NCI-H460 (cell line): ENCODE results near the gene ALG14. TPM values are rescaled to one million over a fixed set of nuclear protein-coding genes. Genes with fewer than 3 reads are reported as not detected.

Source experiments
- DNase-seq: peaks from one replicate; pipeline ENCODE4 v3.0.0-alpha.2; 2016; ENCODE audit warnings: low read depth; ENCODE audit errors: extremely low read depth
- total RNA-seq: library from RNA; depleted of rRNA; stranded (reverse); fragments of >200 nt; shearing (Covaris generic); gene quantifications from 2 replicates; pipeline ENCODE4 v1.2.3, GENCODE V29; 2014; rRNA removed

The ALG14 gene
- total RNA-seq, 1 experiment from 2014 or later, result 2.3 TPM

DNA sequence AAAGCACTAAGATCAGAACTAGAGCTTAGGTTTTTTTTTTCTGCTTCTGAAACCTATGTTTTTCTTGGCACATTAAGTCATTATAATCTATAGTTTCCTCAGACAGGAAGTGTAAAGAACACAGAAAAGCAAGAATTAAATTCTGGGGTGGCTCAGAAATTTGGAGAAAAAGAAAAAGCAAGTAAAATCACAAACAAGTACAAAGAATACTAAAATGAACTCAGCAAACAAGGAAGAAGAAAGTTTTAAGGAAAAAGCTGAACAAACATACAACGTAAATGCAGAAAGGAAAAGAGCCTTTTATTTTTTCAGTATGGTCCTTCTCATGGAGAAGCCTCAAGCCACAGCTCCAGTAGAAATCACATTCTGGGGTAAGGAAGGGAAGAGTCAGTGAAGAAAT is 137.3 kb downstream of the ALG14 start:
- no peak for DNase-seq

DNA sequence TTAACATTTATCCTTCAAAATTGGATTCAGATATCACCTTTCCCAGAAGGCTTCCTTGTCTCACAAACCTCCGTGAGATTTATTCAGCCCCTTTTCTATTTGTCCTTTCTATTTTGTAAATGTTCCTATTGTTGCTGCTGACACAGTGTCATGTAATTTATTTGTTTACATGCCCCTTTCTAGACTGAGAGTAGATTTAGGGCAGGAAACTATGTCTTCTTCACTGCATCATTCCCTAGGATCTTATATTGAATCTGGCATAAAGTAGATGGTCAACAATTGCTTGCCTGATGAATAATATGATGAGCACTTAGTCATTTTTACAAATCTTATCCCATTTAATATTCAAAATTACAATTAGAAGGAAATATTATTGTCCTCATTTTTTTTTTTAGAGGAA is 137.7 kb downstream of the ALG14 start:
- DNase-seq, result no peak

DNA sequence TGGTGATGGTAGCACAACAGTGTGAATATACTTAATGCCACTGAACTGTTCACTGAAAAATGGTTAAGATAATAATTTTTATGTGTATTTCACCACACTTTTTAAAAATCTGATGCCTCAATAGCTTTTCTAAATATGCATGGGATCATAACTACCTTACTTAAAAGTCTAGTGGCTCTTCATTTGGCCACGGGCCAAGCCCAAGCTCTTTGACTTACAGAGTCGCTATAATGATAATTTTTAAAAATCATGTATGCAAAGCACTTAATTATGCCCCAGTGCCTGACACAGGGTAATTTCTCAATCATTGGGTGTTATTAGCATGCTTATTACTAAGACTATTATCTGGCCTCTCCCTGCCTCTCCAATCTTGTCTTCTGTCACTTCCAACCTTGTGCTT is 138.2 kb downstream of the ALG14 start:
- DNase-seq, result no peak

- no peak for DNase-seq
These were observed 141.4 kb downstream of the ALG14 start for GRCh38 chr1:94931254-94931841.

DNA sequence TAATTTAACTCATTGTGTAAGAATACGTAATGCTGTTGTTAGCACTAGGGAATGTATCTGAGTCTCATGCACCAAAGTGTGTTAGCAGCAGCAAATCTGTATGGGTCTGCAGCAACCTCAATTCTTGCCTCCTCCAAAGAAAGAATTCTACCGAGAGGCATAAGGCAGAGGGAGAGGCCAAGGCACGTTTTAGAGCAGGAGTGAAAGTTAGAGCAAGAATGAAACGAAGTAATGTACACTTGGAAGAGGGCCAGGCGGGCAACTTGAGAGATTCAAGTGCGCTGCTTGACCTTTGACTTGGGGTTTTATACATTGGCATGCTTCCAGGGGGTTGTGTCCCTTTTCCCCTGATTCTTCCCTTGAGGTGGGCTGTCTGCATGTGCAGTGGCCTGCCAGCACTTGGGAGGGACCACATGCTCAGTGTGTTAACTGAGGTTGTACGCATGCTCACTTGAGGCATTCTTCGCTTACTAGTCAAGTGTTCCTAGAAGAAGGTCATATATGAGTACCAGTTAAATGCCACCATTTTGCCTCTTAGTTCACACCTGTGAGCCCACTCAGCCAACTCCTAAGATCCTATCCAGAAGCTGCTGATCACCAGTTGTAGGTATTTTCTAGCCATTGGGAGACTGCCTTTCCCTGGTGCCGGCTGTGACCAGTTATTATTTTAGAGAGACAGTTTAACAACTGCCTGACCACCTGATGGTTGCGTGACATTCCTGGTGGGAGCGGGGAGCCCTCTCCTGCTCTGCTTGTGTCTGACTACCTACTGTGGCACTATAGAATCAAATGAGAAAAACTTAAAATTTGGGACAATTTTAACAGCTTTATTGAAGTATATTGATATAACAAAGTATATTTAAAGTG is 143.2 kb downstream of the ALG14 start:
- no peak for DNase-seq

DNA sequence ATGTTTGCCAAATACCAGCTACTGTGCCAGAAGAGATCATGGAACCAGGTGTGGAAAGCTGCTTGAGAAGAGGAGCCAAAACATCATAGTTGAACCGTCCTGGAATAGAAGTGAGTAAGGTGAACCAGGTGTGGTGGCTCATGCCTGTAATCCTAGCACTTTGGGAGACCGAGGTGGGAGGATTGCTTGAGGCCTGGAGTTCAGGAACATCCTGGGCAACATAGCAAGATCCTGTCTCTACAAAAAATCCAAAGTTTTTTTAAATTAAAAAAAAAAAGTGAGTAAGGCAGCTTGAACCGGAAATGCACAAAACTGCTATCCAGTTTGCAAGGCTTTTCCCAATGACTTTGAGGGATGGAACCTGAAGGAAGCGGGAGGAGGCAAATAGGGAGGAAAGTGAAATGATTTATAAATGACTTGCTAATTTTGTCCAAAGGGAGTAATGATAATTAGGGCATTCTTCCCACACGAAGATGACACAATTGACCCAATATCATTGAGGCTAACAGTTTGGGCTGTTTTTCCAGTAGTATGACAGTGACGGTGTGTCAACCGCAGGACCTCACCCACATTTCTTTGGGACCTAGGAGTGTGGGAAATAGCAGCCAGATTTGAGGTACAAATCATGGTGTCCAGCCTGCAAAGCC is 144.3 kb downstream of the ALG14 start:
- DNase-seq, result no peak

DNA sequence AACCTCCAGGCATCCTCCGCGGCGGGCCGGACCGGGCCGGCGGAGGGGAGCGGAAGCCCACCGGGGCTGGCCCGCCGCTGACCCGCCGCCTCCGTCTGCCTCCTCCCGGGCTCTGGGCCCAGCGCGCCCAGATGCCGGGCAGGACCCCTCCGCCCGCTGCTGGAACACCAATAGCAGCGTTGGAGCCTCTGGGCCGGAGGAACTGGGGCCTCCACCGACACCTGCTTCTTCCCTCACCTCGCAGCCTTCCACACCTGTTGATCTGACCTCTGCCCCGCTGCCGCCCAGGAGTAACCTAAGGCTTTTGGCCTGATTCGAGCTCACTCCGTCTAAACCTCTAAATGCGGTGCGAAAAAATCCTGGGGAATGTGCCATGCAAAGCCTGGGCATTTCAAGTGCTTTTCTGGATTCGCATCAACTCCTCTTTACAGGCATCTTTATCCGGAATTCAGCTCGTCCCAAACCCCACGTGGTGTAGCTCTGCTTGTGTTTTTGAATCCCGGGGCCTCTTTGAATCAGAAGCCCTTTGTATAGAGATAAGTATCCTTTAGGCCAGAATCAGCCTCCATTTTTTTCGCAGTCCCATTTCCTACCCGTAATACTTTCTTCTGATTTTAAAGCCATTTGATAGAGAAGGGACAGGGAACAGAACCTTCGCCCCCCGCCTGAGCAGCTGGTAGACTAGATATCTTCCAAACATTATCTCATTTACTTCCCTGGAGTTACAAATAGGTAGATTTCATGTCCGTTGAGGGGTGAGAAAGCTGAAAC is 145.2 kb downstream of the ALG14 start:
- no peak for DNase-seq

GRCh38 chr1:94926915-94927404 is 145.8 kb downstream of the ALG14 start, which contains the start of gene CNN3:
Gene CNN3 (minus strand): TSS chr1:94927110. CDS start chr1:94926894, 216 bp downstream.
- peak; percentile 60 for DNase-seq

- DNase-seq, result peak; percentile 15
These were observed 146.4 kb downstream of the ALG14 start for GRCh38 chr1:94926126-94926914.

DNA sequence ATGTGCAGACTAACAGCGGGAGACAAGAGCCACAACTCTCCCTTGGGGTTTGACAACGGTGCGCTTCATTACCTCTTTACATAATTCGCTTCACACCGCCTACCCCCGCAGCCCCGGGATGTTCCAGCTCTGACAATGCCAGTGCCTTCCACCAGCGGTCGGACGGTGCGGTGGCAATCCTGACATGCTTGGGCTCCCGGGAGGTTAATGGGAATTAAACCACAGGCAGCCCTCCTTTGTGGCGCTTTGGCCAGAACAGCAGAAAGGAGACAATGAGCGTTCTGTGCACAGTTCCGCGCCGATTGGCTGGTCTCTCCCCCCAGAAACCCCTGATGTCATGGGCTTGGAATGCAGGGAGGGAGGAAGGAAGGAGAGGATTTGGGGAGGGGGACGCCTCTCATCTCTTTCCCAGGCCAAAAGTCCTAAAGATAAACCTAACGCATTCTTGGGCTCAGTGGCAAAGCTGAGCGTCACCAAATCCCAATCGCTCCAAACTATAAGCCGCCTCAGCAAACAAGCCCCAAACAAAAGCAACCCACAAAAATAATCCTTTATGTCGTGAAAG is 147.1 kb downstream of the ALG14 start:
- peak; percentile 26 for DNase-seq

DNA sequence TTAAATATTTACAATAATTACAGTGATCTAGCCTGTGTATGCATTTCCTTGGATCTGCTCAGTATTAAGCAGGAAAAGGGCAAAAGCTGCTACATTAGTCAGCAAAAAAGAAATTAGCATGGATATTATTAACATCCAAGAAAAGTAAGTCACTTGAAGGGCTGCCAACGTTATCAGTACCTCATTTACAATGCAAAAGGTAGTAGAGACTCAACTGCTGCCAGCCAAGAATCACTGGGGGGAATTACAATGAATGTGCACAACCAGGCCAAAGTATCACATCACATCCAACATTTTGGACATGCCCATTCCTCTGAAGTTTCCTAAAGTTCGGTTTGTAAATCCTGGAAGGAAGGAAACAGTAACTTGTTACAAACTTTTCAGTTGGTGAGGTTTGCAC is 147.7 kb downstream of the ALG14 start:
- no peak for DNase-seq

Other genes starting within 250 kb of the ALG14 start
- 25.9 and 26.0 TPM in 2 replicates for gene CNN3, start 145.8 kb downstream of the ALG14 start, total RNA-seq
- gene TLCD4, start 44.4 kb upstream of the ALG14 start, total RNA-seq, result 10.2 and 10.5 TPM in 2 replicates
- gene RWDD3, start 161.3 kb upstream of the ALG14 start, total RNA-seq, result 7.9 and 13.2 TPM in 2 replicates